SKM-1 (cell line): Measurements from ENCODE around the gene AP3B1.

ENCODE experiments used
- DNase-seq: peaks from one replicate; lab custom pipeline; 2025; ENCODE audit not compliant: unreplicated experiment; lab: John Stamatoyannopoulos, UW

The AP3B1 gene

DNA sequence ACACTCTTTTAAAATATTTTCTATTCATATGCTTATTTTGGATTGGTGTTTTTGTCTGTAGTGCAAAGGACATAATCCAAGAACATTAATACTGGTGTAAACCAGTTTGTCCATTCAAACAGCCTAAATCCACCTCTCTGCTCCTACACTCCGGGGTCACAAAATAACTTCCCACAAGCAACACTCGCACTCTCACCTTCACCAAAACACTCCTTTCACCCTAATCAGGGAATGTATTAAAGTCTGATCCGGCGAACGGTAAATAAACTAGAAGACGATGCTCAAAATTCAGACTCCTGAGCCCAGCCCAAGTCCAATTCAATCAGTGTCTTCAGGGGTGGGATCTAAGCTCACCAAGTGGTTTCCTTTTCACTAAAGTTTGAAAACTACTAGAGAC is 649 bp downstream of the AP3B1 start:
- DNase-seq = no peak

GRCh38 chr5:78291687-78292086 is 2.8 kb downstream of the AP3B1 start:
- DNase-seq = no peak

DNA sequence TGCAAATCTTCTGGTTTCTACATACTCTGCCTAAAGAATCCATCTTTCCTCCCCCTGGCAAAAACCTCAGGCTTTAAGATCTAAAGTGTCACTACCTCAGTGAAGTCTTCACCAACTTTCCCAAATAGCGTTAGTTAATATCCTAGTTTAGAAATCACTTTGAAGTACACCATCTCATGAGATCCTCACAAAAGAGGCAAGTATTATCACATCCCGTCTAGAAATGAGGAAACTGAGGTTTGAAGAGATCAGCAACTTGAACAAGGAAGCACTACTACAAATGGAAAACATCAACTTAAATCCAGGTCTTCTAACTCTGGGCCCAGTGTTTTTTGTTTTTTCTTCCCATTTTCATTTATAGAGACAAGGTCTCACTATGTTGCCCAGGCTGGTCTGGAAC is 4.6 kb downstream of the AP3B1 start:
- no peak for DNase-seq

DNA sequence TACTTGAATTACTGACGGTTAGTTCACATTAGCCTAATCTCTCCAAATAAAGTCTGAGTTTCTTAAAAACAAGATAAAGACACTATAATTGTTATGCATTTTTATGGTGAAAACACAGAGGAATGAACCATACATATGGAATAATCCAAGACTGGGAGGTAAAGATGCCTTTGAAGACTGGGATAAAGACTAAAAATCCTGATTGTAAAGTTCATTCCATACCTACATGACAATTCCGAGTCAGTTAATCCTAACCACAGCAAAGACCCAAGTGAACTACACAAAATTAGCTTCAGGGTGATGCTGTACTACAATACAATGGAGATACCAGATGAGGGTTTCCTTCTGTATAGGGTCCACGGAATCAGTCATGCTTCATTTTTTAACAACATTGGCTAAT is 6.3 kb downstream of the AP3B1 start:
- no peak for DNase-seq

DNA sequence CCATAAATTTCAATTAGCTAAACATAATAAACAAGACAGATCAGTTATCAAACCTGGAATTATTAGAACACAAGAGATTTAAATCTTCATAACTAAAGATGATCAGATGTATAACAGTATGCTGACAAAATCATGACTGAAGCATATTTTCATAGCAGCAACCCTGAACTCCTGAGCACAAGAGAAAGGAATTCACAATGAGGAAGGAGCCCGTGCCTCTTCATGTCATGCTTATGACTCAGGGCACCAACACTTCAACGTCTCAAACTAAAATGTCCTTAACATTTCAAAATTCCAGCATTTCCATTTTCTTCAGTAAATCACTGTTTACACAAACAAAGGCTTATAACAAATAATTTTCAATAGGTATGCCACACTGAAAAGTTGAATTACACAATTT is 6.7 kb downstream of the AP3B1 start:
- no peak for DNase-seq

GRCh38 chr5:78287169-78287568 is 7.3 kb downstream of the AP3B1 start:
- no peak for DNase-seq

- no peak for DNase-seq
Measured at GRCh38 chr5:78286290-78286689, 8.2 kb downstream of the AP3B1 start.

- no peak for DNase-seq
Measured at GRCh38 chr5:78283802-78284201, 10.7 kb downstream of the AP3B1 start.

GRCh38 chr5:78283105-78283504 is 11.4 kb downstream of the AP3B1 start:
- no peak for DNase-seq

DNA sequence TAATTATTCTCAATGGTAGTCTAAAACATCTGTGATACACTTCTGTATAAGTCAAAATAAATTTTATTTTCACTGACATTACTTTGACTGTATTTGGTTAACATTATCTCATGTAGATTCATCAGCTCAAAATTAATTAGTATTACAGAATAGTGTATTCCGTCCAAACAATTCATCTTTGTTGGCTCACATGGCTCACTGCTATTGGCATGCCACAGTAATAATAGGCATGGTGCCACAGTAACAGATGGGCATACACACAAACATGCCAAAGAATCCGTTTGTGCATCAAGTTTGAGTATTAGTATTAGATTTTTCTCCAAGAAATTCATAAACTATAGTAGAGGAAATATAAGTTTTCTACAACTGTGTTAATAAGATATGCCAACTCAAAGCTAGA is 14.2 kb downstream of the AP3B1 start:
- no peak for DNase-seq

DNA sequence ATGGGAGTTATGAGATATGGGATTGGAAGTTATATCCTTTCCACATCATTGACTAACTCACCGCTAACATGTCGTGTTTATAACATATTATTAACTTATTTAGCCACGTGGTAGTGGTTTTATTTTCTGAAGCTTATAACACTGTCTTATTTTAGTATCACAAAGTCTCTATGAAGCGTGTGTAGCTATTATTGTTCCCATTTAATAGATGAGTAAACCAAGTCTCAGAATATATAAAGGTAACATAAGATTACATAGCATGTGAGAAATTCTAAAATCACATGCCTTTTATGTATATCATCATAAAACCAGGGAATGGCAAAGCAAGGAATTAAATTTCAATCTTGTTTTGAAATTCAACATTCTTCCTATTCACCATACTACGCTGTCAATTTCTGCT is 15.3 kb downstream of the AP3B1 start:
- DNase-seq = no peak

DNA sequence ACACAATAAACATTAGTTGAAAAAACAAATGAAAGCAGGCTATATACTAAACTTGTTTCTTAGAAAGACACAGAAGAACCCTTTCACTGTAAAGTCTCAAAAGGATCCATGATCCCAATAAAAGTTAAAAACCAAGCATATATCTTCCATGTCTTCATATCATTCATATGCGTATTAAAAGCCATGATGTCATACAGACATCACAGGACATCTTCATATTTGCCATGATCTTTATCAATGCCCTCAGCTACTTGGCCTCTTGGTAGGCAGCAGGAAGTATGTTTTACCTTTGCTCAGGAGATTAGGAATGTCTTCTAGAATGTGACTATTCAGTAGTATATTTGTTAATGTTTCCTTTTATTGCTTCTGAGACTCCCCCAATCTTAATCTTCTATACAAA is 16.8 kb downstream of the AP3B1 start:
- DNase-seq = no peak

- no peak for DNase-seq
Measured at GRCh38 chr5:78275998-78276543, 18.4 kb downstream of the AP3B1 start.

DNA sequence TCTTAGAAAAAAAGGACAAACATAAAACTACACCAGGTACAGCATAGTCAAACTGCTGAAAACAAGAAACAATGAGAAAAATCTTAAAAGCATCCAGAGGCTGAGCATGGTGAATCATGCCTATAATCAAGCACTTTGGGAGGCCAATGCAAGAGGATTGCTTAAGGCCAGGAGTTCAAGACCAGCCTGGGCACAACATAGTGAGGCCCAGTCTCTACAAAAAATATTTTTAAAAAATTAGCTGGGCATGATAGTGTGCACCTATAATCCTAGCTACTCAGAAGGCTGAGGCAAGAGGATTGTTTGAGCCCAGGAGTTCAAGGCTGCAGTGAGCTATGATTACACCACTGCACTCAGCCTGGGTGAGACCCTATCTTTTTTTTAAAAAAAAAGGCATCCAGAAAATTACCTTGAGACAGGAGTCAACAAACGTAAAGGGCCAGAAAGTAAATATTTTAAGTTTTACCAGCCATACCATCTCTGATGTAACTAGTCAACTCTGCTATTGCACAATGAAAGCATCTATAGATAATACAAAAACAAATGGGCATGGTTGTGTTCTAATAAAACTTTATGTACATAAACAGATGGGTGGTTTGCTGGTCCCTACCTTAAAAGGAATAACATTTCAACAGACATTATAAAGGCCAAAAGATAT is 19.8 kb downstream of the AP3B1 start:
- no peak for DNase-seq

- no peak for DNase-seq
Measured at GRCh38 chr5:78273436-78273835, 21.1 kb downstream of the AP3B1 start.

GRCh38 chr5:78271766-78272165 is 22.7 kb downstream of the AP3B1 start:
- DNase-seq = no peak

GRCh38 chr5:78269088-78269703 is 25.3 kb downstream of the AP3B1 start:
- no peak for DNase-seq

GRCh38 chr5:78268356-78268755 is 26.1 kb downstream of the AP3B1 start:
- DNase-seq = peak; percentile 20

- no peak for DNase-seq
Measured at GRCh38 chr5:78265163-78265562, 29.3 kb downstream of the AP3B1 start.

DNA sequence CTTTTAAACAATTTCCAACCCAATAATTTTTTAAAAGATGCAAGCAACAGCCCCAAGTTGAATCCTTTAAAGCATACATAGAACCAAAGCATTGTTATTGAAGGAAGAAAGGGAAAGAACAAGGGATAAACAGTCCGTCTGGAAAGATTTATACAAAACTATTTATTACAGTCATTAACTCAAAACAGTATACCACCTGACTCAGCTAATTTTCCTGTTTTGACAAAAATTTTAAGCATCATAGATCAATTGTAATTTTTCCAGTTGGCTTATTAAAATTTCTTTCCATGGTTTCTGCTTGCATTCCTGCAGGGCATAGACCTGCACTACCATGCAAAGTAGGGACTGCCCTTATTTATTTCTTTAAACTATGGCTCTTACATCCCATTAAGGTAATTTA is 29.9 kb downstream of the AP3B1 start:
- no peak for DNase-seq

GRCh38 chr5:78260771-78261170 is 33.7 kb downstream of the AP3B1 start:
- DNase-seq = no peak

- no peak for DNase-seq
Measured at GRCh38 chr5:78253201-78253600, 41.3 kb downstream of the AP3B1 start.

- no peak for DNase-seq
Measured at GRCh38 chr5:78252715-78253114, 41.8 kb downstream of the AP3B1 start.
